ENCODE data around the gene DMD.

Gene DMD

DNA sequence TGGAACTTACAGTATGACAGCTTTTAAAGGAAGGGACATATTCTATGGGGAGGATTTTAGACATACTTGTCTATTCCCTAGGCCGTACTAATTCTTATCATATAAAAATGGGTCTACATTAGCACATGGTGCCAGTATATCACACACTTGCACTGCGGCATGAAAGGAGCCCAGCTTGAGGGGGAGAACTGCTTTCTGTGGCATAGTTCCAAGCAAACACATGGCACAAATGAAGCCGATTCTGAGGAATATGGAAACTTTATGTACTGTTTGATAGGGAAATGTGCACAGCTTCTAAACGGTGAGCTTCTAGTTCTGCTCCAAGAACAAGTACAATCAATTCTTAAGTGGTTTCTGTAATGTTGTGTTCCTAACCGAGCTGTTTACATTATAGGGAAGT lies 1463.9 kb downstream of the DMD start:
- no peaks in the 10 kb centered on the region for H3K9me3 Mint-ChIP-seq
- H3K4me3 Mint-ChIP-seq, result no peak overlapping the region
- H3K36me3 Mint-ChIP-seq (ENCODE audit: low read depth), result no peaks in the 10 kb centered on the region
- H3K27me3 Mint-ChIP-seq, result no peaks in the 10 kb centered on the region
- H3K4me1 Mint-ChIP-seq (ENCODE audit: low read depth), result no peaks in the 10 kb centered on the region
- H3K27ac Mint-ChIP-seq, result no peak overlapping the region

GRCh38 chrX:31743004-31743403 lies 1468.3 kb downstream of the DMD start:
- H3K36me3 Mint-ChIP-seq (ENCODE audit: low read depth), result no peaks in the 10 kb centered on the region
- no peaks in the 10 kb centered on the region for H3K4me1 Mint-ChIP-seq (ENCODE audit: low read depth)
- no peak overlapping the region for H3K4me3 Mint-ChIP-seq
- peaks cover 3% of the 10 kb centered on the region for H3K9me3 Mint-ChIP-seq
- no peak overlapping the region for H3K27ac Mint-ChIP-seq
- H3K27me3 Mint-ChIP-seq, result no peaks in the 10 kb centered on the region

GRCh38 chrX:31717474-31717873 lies 1493.9 kb downstream of the DMD start:
- Mint-ChIP-seq H3K9me3 (no peaks in the 10 kb centered on the region), H3K36me3 (ENCODE audit: low read depth) (no peaks in the 10 kb centered on the region), H3K4me3 (no peak overlapping the region), H3K27me3 (no peaks in the 10 kb centered on the region), H3K27ac (no peak overlapping the region), H3K4me1 (ENCODE audit: low read depth) (no peaks in the 10 kb centered on the region)

DNA sequence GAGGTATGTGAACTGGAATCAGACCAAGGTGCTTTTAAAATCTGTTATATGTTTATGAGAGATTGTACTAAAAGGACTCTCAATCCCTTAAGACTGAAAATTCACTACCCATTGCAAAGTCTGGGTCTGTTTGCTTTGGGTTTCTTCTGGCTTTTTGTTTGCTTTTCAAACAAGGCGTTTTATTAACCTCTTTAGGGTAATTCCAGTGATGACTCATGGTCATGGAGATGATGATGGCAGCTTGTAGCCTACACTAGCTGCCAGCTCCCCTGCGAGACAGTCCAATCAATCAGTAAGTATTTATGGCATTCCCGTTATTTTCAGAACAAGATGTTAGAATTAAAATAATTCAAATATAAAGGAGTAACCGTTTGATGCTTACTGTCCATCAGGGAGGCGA lies 1495.7 kb downstream of the DMD start:
- Mint-ChIP-seq H3K4me3 (no peak overlapping the region), H3K36me3 (ENCODE audit: low read depth) (no peaks in the 10 kb centered on the region), H3K27ac (no peak overlapping the region), H3K9me3 (no peaks in the 10 kb centered on the region), H3K27me3 (no peaks in the 10 kb centered on the region), H3K4me1 (ENCODE audit: low read depth) (no peaks in the 10 kb centered on the region)

- H3K9me3 Mint-ChIP-seq, result no peaks in the 10 kb centered on the region
- H3K36me3 Mint-ChIP-seq (ENCODE audit: low read depth), result no peaks in the 10 kb centered on the region
These were observed 1496.6 kb downstream of the DMD start for GRCh38 chrX:31714797-31715196.

GRCh38 chrX:31713120-31713519 lies 1498.2 kb downstream of the DMD start:
- Mint-ChIP-seq H3K4me3 (no peak overlapping the region), H3K36me3 (ENCODE audit: low read depth) (no peaks in the 10 kb centered on the region), H3K27ac (no peak overlapping the region), H3K27me3 (no peaks in the 10 kb centered on the region), H3K4me1 (ENCODE audit: low read depth) (no peaks in the 10 kb centered on the region), H3K9me3 (no peaks in the 10 kb centered on the region)

More at GRCh38 chrX:31714797-31715196, 1496.6 kb downstream of the DMD start:
- Mint-ChIP-seq H3K4me1 (ENCODE audit: low read depth) (no peaks in the 10 kb centered on the region), H3K4me3 (no peak overlapping the region), H3K27ac (no peak overlapping the region), H3K27me3 (no peaks in the 10 kb centered on the region)

- no peaks in the 10 kb centered on the region for H3K36me3 Mint-ChIP-seq (ENCODE audit: low read depth)
- H3K4me3 Mint-ChIP-seq, result no peak overlapping the region
- no peaks in the 10 kb centered on the region for H3K9me3 Mint-ChIP-seq
- no peak overlapping the region for H3K27ac Mint-ChIP-seq
- H3K27me3 Mint-ChIP-seq, result no peaks in the 10 kb centered on the region
- no peaks in the 10 kb centered on the region for H3K4me1 Mint-ChIP-seq (ENCODE audit: low read depth)
These were observed 1500.2 kb downstream of the DMD start for GRCh38 chrX:31711166-31711565.

- Mint-ChIP-seq H3K27me3 (no peaks in the 10 kb centered on the region), H3K36me3 (ENCODE audit: low read depth) (no peaks in the 10 kb centered on the region), H3K27ac (no peak overlapping the region), H3K9me3 (no peaks in the 10 kb centered on the region), H3K4me3 (no peak overlapping the region), H3K4me1 (ENCODE audit: low read depth) (no peaks in the 10 kb centered on the region)
These were observed 1503.2 kb downstream of the DMD start for GRCh38 chrX:31708116-31708515.

DNA sequence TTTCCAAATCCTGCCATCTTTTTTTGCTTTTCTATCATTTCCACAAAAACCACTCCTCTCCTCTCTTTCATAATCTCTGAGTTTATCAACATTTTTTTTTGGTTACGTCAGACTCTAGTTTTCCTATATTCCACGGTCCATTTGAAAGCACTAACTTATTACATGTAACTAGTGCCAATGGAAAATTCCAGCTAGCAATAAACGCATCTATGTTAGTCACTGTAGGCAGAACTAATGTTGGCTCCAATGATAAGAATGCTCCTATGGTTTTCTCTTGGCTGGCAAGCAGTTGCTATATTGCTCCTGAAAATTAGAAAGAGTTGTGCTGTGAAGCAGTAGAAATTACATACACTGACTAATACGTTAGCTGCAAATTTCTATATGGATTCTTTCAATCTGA lies 1504.9 kb downstream of the DMD start:
- Mint-ChIP-seq H3K9me3 (no peaks in the 10 kb centered on the region), H3K4me1 (ENCODE audit: low read depth) (no peaks in the 10 kb centered on the region), H3K27ac (no peak overlapping the region), H3K4me3 (no peak overlapping the region), H3K27me3 (no peaks in the 10 kb centered on the region), H3K36me3 (ENCODE audit: low read depth) (no peaks in the 10 kb centered on the region)

DNA sequence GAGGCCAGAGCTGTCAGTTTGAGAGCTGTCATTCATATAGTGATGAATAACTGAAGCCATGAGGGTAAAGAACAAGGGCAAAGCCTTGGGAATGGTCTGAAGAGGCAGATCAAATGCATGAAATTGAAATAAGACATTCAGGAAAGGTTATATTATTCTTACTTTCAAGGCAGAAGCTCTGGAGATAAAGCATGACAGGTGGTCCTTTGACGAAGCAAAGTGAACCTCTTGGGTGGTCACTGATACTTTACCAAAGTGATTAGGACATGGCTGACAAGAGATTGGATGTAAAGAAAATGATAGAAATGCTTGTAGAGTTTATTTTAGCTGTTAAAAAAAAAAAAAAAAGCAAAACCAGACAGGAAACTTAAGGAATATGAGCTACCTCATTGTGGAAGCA lies 1505.5 kb downstream of the DMD start:
- Mint-ChIP-seq H3K4me3 (no peak overlapping the region), H3K27ac (no peak overlapping the region), H3K9me3 (no peaks in the 10 kb centered on the region), H3K36me3 (ENCODE audit: low read depth) (no peaks in the 10 kb centered on the region), H3K27me3 (no peaks in the 10 kb centered on the region), H3K4me1 (ENCODE audit: low read depth) (no peaks in the 10 kb centered on the region)

DNA sequence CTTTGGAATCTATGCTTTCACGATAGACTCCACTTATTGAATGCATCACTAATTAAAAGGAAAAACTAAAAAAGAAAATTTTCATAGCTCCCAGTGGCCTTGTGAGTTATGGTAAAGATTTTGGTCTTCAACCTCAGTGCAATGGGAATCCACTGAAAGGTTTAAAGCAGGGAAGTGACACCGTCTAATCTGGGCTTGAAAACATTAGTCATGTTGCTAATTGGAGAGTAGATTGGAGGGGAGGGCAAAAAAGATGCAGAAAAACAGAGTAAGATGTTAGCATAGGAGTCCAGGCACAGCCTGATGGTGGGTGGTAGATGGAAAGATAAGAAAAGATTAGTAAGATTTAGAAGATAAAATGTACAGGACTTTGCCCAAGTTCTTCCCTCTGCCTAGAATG lies 1506.4 kb downstream of the DMD start:
- Mint-ChIP-seq H3K9me3 (no peaks in the 10 kb centered on the region), H3K27me3 (no peaks in the 10 kb centered on the region), H3K27ac (no peak overlapping the region), H3K4me1 (ENCODE audit: low read depth) (no peaks in the 10 kb centered on the region), H3K4me3 (no peak overlapping the region), H3K36me3 (ENCODE audit: low read depth) (no peaks in the 10 kb centered on the region)

DNA sequence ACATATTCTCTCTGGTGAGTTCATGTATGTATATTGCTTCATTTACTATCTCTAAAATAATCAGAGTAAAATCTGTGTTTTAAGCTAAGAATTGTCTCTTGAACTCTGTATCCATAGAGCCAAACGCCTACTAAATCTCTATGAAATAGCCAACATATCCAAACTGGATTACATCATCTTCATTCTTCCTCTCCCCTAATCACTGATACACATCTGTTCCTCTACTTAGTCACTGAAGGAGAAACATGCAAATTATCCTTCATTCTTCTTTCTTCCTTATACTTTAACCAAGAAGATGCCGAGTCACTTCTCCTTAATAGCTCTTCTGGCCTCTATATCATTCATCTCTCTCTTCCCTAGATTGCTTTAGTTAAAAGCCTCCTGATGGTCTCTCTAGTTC lies 1509.1 kb downstream of the DMD start:
- no peaks in the 10 kb centered on the region for H3K36me3 Mint-ChIP-seq (ENCODE audit: low read depth)
- no peak overlapping the region for H3K4me3 Mint-ChIP-seq
- H3K27me3 Mint-ChIP-seq, result no peaks in the 10 kb centered on the region
- H3K4me1 Mint-ChIP-seq (ENCODE audit: low read depth), result no peaks in the 10 kb centered on the region
- no peaks in the 10 kb centered on the region for H3K9me3 Mint-ChIP-seq
- H3K27ac Mint-ChIP-seq, result no peak overlapping the region

DNA sequence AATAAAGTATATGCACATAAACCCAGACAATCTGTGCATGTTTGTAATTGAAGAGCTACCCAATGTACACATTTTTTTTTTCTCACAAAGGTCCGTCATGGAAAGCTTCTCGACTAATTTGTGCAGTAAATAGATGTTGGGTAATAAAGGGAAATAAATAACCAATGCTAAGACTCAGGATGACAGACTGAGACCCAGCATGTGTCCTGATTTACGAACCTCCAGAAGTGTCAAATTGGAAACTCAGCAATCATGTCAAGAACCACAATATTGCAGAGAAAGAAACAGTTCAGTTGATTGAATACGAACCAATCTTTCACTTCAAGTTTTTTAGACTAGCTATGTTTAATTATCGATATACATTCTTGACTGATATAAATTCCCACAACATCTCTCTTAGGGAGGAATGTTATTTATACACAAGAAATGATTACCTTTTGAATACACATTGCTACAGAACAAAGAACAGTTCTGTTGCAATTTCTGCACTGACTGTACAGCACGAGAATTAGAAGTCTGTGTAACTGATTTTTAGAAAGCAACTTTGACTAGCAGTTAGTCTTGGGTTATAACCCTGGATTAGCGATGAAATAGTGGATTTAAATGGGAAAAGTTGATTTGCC lies 1513.9 kb downstream of the DMD start:
- Mint-ChIP-seq H3K9me3 (peaks cover 5% of the 10 kb centered on the region), H3K36me3 (ENCODE audit: low read depth) (no peaks in the 10 kb centered on the region), H3K4me3 (no peak overlapping the region), H3K4me1 (ENCODE audit: low read depth) (no peaks in the 10 kb centered on the region), H3K27ac (no peak overlapping the region), H3K27me3 (no peaks in the 10 kb centered on the region)

DNA sequence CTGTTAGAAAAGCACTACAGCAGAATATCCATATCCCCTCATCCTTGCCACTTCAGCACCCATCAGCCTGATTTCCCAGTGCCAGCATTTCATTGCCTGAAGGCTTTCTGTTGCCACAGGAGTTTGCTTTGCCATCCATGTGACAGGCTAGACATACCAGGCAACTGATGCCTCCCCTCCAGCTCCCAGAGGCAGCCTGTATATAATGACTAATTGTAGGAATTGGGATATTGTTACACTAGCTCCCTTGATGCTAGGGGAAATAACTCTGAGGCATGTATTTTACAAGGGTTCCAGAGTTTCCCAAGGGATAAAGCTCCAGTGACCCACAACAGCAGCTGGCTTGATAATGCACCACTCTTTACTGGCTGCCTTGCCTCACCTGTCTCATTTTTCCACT lies 1531.5 kb downstream of the DMD start:
- Mint-ChIP-seq H3K36me3 (ENCODE audit: low read depth) (no peaks in the 10 kb centered on the region), H3K27me3 (no peaks in the 10 kb centered on the region), H3K27ac (no peak overlapping the region), H3K9me3 (no peaks in the 10 kb centered on the region), H3K4me1 (ENCODE audit: low read depth) (no peaks in the 10 kb centered on the region), H3K4me3 (no peak overlapping the region)

DNA sequence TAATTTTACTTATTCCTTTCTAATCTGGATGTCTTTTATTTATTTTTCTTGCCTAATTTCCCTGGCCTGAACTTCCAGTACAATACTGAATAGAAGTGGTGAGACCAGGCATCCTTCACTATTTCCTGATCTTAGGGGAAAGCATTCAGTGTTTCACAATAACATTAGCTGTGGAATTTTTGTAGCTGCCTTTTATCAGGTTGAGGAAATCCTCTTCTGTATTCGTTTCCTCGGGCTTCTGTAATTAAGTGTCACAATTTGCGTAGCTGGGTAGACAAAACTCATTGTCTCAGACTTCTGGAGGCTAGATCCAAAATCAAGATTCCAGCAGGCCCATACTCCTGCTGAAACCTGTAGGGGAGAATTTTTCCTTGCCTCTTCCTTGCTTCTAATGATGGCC lies 1541.1 kb downstream of the DMD start:
- H3K4me3 Mint-ChIP-seq, result no peak overlapping the region
- H3K27ac Mint-ChIP-seq, result no peak overlapping the region
- H3K36me3 Mint-ChIP-seq (ENCODE audit: low read depth), result no peaks in the 10 kb centered on the region
- H3K4me1 Mint-ChIP-seq (ENCODE audit: low read depth), result no peaks in the 10 kb centered on the region
- peaks cover 5% of the 10 kb centered on the region for H3K9me3 Mint-ChIP-seq
- no peaks in the 10 kb centered on the region for H3K27me3 Mint-ChIP-seq

DNA sequence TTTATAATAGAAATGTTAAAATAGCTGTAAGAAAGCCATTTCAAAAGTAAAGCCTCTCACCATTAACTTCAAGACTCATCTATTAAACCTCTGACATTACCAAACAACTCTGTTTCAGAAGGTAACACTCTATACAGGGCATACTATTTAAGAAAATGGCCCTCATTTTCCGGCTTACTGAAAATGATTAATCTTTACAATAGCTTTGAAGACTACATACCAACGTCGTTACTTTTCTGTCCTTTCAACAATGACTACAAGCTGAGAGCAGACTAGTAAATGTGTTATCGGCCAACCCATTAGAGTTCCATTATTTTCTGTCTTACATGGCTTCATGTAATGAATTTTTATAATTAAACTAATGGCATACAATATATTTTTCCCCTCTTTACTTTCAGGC lies 1545.9 kb downstream of the DMD start:
- no peaks in the 10 kb centered on the region for H3K36me3 Mint-ChIP-seq (ENCODE audit: low read depth)
- no peak overlapping the region for H3K27ac Mint-ChIP-seq
- no peak overlapping the region for H3K4me3 Mint-ChIP-seq
- H3K9me3 Mint-ChIP-seq, result peaks cover 3% of the 10 kb centered on the region
- no peaks in the 10 kb centered on the region for H3K27me3 Mint-ChIP-seq
- H3K4me1 Mint-ChIP-seq (ENCODE audit: low read depth), result no peaks in the 10 kb centered on the region
